ENCODE data around the gene SAMM50.

DNA sequence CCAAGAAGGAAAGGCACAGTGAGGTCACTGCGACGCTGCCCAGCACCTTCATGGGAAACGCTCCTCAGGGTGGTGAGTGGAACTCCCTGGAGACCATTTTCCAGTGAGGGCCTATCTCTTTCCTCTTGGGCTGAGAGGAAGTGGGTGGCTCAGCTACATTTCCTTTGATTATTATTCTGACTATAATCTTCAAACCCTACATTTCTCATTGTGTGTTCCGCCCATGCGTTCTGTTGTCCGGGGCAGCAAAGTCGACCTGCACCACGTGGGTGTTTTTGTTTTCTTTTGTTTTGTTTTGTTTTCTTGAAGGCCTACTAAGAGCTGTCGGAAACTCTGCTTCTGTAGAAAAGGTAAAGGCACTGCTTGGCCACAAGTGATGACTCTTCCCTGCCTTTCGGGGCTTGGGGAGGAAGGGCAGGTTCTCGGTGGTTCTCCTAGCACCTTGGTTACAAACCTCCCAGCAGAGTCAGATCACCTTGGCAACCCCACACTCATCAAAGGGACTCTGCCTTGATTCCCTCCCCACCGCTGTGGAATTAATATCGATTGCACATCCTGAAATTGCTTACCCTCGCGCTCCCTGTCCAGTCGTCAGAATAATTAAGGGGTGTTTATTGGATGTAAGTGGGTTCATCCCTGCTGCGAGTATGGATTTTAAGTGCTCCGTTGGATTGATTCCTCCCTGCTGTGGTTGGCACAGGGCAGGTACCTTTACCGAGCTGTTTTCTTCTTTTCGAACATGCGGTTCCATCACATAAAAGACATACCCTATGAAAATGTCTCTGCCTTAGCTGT, 76.1 kb downstream of the SAMM50 start:
- TF ChIP-seq CBX3 (IDR thresholded peaks at IDR 0.05; ENCODE audit: low read depth) (no peak), POLR2A (IDR thresholded peaks at IDR 0.05; ENCODE audit: borderline replicate concordance, extremely low read depth, insufficient read depth, insufficient read length) (no peak), JUND (IDR thresholded peaks at IDR 0.05) (no peak)
- TF ChIP-seq, protein P1, sequence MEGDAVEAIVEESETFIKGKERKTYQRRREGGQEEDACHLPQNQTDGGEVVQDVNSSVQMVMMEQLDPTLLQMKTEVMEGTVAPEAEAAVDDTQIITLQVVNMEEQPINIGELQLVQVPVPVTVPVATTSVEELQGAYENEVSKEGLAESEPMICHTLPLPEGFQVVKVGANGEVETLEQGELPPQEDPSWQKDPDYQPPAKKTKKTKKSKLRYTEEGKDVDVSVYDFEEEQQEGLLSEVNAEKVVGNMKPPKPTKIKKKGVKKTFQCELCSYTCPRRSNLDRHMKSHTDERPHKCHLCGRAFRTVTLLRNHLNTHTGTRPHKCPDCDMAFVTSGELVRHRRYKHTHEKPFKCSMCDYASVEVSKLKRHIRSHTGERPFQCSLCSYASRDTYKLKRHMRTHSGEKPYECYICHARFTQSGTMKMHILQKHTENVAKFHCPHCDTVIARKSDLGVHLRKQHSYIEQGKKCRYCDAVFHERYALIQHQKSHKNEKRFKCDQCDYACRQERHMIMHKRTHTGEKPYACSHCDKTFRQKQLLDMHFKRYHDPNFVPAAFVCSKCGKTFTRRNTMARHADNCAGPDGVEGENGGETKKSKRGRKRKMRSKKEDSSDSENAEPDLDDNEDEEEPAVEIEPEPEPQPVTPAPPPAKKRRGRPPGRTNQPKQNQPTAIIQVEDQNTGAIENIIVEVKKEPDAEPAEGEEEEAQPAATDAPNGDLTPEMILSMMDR (IDR thresholded peaks at IDR 0.05 in 2 of 3, conservative IDR thresholded peaks at IDR 0.05 in 1 of 3; ENCODE audit: borderline replicate concordance in 1 of 3, insufficient read depth in 1 of 3, low read depth in 2 of 3, low read length in 2 of 3) = no peak
